Neutrophil (primary cell): ENCODE results near the gene APOB.

Experiments used
- H3K27ac ChIP-seq: fragments of 200-600 bp; sonication (generic); 2 replicates; pipeline ENCODE4 v1.5.1; 2016; ENCODE audit warnings: mild to moderate bottlenecking, moderate library complexity
- H3K27me3 ChIP-seq: fragments of 200-600 bp; sonication (generic); 2 replicates; pipeline ENCODE4 v1.6.0; 2016; ENCODE audit warnings: mild to moderate bottlenecking
- H3K36me3 ChIP-seq: fragments of 200-600 bp; sonication (generic); 2 replicates; pipeline ENCODE4 v1.5.1; 2017
- H3K4me1 ChIP-seq, 2 experiments: fragments of 200-600 bp in 1 of 2; sonication (generic) in 1 of 2; 1 replicate in 1 of 2; 2 replicates in 1 of 2; pipeline versions ENCODE4 v1.5.1 to v1.6.1; 2013 to 2016; ENCODE audit warnings: low read depth in 1 of 2, low read length in 1 of 2, mild to moderate bottlenecking in 1 of 2, moderate library complexity in 1 of 2; ENCODE audit not compliant: control insufficient read depth in 1 of 2, insufficient read depth in 1 of 2
- H3K4me3 ChIP-seq, 2 experiments: fragments of 200-600 bp in 1 of 2; sonication (generic) in 1 of 2; 1 replicate in 1 of 2; 2 replicates in 1 of 2; pipeline ENCODE4 v1.5.1; 2013 to 2016; ENCODE audit warnings: low read depth in 1 of 2, low read length in 1 of 2, mild to moderate bottlenecking in 1 of 2, moderate library complexity in 1 of 2
- H3K9me3 ChIP-seq: fragments of 200-600 bp; sonication (generic); 2 replicates; pipeline ENCODE4 v1.5.1; 2016
- CTCF ChIP-seq: fragments of 200-600 bp; sonication (generic); IDR thresholded peaks from 2 replicates; pipeline ENCODE4 v1.5.1; 2016; ENCODE audit warnings: antibody characterized with exemption

APOB gene

GRCh38 chr2:21006423-21007128, 37.3 kb downstream of the APOB start:
- no peak overlapping the region for H3K27ac ChIP-seq
- H3K36me3 ChIP-seq, result no peaks in the 10 kb centered on the region
- no peak overlapping the region for H3K4me3 ChIP-seq
- TF ChIP-seq CTCF, result no peak
- no peaks in the 10 kb centered on the region for H3K4me1 ChIP-seq
- no peaks in the 10 kb centered on the region for H3K27me3 ChIP-seq
- no peaks in the 10 kb centered on the region for H3K9me3 ChIP-seq

GRCh38 chr2:21005700-21006422, 38.0 kb downstream of the APOB start:
- Histone ChIP-seq H3K27ac (no peak overlapping the region), H3K36me3 (no peaks in the 10 kb centered on the region), H3K9me3 (no peaks in the 10 kb centered on the region), H3K4me3 (no peak overlapping the region), H3K4me1 (no peaks in the 10 kb centered on the region), H3K27me3 (no peaks in the 10 kb centered on the region)
- TF ChIP-seq CTCF, result no peak

GRCh38 chr2:21005111-21005699, 38.7 kb downstream of the APOB start:
- Histone ChIP-seq H3K27ac (no peak overlapping the region), H3K27me3 (no peaks in the 10 kb centered on the region), H3K36me3 (no peaks in the 10 kb centered on the region), H3K4me3 (no peak overlapping the region), H3K9me3 (no peaks in the 10 kb centered on the region), H3K4me1 (no peaks in the 10 kb centered on the region)
- no peak for TF ChIP-seq CTCF

GRCh38 chr2:21004181-21004572, 39.7 kb downstream of the APOB start:
- H3K4me3 ChIP-seq, result no peak overlapping the region
- H3K27me3 ChIP-seq, result no peaks in the 10 kb centered on the region
- no peaks in the 10 kb centered on the region for H3K36me3 ChIP-seq
- no peak overlapping the region for H3K27ac ChIP-seq
- H3K4me1 ChIP-seq, result no peaks in the 10 kb centered on the region
- H3K9me3 ChIP-seq, result no peaks in the 10 kb centered on the region
- no peak for TF ChIP-seq CTCF

GRCh38 chr2:21003572-21004180, 40.2 kb downstream of the APOB start:
- TF ChIP-seq CTCF, result no peak
- Histone ChIP-seq H3K4me1 (no peaks in the 10 kb centered on the region), H3K4me3 (no peak overlapping the region), H3K36me3 (no peaks in the 10 kb centered on the region), H3K9me3 (no peaks in the 10 kb centered on the region), H3K27ac (no peak overlapping the region), H3K27me3 (no peaks in the 10 kb centered on the region)
